Stimulated activated CD4-positive, alpha-beta T cell treated with anti-CD3 and anti-CD28 coated beads, Interleukin-4, amount 100 ng/mL, for 1 hour (primary cell): ENCODE results near the gene CLPX.
"Not testable (repeated sequence)": the region's sequence is repeated elsewhere in the genome, so short reads cannot be mapped to it uniquely, and the experiment has no call there.

Experiments
- DNase-seq: peaks from one replicate; pipeline ENCODE4 v3.0.0-alpha.2; 2020

The CLPX gene

DNA sequence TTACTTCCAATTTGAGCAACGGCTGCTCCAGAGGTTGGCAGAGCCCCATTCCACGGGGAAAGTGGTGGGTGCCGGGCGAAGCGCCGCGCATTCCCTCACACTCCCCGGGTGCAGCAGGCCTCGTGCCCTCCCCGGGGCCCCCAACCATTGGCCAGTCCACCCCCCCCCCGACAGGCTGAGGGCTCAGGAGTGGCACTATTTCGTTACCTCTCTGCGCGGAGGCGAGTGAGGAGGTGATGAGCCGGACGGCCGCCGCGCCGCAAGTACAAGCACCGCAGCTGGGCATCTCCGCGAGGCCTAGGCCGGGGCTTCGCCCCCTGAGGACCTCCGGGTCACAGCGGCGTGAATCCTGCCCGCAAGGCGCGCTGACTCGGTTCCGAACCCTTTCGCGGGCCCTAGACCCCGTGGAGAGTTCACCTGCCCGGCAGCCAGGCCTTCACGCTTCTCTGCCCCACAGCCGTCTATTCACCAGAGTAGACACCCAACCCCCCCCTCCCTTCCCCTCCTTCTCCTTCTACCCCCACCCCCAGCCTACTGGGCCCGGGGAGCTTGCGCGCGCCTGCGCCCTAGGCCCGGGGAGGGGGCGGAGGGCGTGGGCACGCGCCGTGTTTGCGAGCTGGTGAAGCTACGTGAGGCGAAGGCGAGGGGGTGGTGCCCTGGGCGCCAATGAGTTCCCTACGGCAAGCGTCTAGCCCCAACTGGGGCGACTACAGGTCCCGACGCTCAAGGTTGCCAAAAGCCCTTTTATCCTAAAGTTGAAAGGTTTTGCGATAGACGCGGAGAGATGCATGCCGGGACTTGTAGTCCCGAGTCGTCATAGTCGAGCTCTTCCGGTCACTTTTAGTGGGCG lies at the start of gene CLPX:
TSS of gene CLPX (minus strand) at position 475 of the 850 bp plus-strand sequence. CDS start at position 286, 189 bp downstream.
- peak; percentile 90 for DNase-seq

DNA sequence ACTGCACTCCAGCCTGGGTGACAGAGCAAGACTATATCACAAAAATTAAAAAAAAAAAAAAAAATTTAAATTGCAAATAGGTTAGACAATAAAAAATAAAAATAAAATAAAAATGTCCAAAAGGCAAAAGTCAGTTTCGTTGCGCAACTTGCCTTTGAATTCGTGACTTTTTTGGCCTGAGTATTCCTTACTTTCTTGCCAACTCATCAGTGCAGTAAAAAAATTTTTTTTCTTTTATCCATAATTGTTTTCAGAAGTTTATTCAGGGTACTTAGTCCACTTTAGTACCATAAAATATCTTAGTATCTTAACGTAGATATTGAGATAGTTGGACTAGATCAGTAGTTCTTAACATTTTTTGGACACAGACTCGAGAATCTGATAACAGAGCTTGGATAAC lies 48.6 kb upstream of the CLPX start:
- no peak for DNase-seq

DNA sequence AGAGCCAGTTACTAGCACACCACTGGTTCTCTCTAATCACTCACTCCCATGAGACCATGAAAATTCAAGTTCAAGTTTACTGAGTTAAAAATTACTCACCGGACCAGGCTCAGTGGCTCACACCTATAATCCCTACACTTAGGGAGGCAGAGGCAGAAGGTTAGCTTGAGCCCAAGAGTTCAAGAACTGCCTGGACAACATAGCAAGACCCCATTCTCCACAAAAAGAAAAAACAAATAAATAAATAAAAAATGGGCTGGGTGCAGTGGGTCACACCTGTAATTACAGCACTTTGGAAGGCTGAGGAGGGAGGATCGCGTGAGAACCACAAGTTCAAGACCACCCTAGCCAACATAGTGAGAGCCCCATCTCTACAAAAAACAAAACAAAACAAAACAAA lies 47.4 kb upstream of the CLPX start:
- DNase-seq = no peak

DNA sequence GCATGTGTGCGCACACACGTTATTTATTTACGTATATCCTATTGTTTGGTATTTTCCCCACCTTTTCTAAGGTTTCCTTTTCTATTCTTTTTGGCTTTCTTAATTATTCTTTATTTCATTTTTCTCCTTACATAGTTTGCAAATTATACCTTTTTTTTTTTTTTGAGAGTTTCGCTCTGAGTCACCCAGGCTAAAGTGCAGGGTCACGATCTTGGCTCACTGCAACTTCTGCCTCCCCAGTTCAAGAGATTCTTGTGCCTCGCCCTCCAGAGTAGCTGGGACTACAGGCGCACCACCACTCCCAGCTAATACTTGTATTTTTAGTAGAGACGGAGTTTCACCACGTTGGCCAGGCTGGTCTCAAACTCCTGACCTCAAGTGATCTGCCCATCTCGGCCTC lies 46.2 kb upstream of the CLPX start:
- DNase-seq = no peak

DNA sequence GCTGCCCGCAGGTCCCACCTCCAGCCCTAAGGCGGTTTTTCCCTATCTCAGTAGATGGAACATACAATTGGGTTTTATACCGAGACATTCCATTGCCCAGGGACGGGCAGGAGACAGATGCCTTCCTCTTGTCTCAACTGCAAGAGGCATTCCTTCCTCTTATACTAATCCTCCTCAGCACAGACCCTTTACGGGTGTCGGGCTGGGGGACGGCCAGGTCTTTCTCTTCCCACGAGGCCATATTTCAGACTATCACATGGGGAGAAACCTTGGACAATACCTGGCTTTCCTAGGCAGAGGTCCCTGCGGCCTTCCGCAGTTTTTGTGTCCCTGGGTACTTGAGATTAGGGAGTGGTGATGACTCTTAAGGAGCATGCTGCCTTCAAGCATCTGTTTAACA lies 41.8 kb upstream of the CLPX start:
- not testable (repeated sequence) for DNase-seq

DNA sequence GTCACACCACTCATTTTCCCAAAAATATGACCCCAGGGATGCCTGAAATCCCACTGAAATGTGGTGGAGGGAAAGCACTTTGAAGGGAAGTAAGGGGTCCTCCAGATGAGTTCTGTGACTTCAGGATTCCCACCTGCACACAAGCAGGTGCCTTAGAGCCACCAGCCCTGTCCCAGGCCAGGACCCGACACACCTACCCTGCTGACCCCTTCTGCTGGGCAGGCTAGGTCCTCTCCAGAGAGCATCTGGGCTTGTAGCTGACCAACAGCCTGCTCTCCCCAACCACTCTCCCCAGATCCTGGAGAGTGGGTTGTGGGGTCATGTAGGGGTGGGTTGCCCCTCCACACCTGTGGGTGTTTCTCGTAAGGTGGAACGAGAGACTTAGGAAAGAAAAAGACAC lies 41.1 kb upstream of the CLPX start:
- no peak for DNase-seq

DNA sequence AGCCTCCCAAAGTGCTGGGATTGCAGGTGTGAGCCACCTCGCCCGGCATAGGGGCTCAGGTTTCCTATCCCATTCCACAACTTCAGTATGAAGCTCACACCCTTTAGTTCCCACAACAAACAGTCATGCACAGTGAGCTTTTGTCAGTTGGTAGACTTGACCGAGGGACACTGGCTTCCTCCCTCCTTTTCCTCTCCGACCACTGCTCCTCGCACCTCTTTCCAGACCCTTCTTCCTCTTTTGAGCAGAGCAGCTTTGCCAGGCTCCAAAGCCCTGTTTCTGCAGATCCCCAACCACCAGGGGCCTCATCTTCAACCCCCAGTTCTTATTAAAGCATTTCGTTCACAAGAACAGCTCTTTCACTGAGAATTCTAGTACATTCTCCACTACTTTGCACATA lies 38.9 kb upstream of the CLPX start:
- DNase-seq = no peak

DNA sequence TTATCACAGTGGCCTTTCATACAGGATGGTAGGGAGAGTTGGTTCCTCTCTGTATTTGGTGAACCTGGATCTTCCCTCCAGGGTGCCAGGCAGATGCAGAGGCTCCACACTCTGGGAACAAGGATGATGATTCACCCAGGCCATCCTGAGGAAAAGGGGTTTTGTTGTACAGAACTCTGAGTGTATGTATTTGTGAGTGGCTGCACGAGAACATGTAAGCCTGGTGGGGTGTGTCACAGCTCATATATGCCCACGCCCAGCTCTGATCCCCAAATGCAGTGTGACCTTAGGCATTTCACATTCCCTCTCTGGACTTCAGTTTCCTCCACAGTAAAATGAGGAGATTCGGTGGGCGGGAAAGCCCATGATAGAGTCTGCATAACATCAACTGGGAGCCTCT lies 37.7 kb upstream of the CLPX start:
- no peak for DNase-seq

DNA sequence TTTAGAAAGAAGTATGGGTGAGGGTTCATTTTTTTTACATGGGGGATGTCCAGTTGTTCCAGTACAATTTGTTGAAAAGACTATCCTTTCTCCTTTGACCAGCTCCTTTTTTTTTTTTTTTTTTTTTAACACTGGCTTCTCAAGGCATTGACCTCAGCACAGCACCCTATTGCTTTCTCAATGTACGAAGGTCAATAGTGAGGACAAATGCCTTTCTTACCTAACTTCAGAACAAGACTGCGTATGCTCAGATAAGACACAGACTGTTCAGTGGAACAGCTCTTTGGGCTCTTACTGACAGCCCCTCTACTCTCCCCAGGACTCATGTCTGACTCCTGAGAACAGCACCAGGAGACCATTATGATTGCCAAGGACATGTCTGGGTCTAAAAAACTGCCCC lies 36.6 kb upstream of the CLPX start:
- no peak for DNase-seq

DNA sequence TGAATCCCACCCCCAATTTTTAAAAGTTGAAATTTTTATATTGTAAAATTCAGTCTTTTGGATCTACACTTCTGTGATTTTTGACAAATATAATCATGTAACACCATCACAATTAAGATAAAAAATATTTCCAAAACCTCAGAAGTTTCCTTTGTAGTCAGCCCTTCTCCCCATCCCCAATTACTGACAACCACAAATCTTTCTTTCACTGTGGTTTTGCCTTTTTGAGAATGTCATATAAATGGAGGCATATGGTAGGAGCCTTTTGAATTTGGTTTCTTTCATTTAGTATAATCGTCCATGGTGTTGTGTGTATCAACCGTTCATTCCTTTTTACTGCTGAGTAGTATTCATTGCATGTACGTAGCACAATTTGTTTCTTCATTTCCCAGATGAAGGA lies 34.0 kb upstream of the CLPX start:
- no peak for DNase-seq

DNA sequence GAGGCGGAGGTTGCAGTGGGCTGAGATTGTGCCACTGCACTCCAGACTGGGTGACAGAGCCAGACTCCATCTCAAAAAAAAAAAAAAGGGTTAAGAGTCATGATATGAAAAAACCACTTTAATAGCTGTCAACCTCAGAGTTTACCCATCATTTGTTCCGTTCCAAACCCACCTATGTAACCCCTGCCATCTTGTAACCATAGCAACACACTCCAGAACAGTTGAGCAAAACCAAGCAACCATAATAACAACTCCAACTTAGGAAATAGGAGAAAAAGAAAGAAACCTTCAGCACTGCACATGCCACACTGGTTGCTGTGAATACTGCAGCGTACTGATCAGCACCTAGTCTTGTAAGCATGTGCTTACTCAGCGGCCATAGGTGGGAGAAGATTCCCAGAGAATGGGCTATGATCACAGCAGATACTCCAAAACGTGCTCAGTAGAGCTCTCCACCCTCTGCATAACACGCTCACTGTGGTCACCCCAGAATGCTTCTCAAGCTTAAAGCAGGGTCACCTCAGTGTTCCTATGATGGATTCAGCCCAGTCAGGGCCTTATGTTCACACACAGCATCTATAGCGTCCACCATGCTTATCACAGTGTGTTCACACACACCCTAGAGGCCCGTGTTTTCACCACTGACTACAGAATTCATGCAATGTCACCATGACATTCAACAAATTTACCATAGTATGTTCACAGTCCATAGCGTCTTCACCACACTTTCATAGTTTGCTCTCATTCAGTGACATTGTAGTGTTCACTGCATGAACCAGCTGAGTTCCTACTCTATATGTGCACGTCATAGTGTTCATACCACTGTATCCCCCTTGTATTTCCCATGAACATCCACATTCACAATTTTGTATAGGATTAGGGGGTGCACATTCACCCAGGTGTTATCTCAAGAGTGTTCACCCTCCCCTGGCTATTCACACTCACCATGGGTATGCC lies 32.7 kb upstream of the CLPX start:
- no peak for DNase-seq

DNA sequence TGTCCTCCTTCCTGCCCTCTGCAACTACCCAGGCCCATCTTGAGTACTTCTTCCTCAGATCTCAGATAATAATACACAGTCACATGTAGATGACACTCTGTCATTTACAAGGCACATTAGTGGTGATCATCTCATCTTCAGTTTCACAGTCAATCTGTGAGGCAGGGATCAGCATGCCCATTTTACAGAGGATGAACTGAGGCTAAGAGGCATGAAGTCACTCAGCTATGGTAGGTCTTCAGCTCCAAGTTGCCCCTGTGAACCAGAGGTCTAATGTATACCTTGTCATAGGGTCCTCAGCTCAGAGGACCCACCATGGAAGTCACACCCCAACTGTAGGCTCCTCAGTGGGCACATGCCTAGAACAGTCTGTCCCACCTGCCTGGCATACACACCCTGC lies 30.4 kb upstream of the CLPX start:
- no peak for DNase-seq

DNA sequence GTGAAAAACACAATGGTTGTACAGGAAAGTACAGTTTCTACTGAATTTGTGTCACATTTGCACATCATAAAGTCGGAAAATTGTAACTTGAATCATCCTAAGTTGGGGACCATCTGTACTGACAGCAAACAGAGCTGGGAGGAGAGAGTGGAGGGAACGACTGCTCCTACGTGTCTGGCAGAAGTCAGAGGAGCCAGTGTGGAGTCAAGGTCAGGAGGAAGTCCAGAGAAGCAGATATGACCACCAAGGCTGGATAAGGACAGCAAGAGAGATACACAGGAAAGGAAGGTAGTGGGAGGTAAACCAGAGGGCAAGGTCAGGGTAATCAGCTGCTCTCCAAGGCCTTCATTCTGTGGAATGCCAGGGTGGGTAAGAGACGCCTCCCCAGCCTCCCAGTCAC lies 28.9 kb upstream of the CLPX start:
- no peak for DNase-seq

DNA sequence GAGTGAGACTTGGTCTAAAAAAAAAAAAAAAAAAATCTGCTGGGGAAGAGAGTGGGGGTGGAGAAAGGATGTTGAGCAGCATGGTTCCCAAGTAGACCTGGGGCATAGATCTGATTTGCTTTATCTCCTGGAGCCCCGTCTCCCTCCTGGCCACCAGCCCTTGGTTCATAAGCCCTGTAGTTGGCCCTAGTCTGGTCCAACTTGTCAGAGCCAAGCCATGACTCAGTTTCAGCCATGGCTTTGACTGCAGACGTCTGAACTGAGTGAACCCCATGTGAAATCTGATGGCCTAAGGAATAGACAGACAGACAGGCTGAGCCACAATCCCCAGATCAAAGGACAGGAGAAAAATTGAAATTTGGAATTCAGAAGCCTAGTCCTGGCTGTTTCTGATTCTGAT lies 28.1 kb upstream of the CLPX start:
- DNase-seq = no peak

DNA sequence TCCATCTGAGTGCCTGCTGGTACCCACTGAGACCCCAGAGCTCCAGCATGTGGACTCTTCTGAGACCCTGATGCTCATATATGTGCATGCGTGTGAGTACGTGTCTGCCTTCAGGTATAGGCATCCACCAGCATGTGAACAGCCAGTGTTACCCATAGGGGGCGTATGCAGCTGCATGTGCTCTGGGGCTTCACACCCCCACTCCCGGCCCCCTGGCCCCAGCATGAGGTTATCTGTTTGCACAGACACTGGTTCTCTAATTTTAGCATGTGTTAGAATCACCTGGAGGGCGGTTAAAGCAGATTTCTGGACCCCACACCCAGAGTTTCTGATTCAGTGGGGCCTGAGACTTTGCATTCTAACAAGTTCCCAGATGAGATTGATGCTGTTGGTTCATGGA lies 27.0 kb upstream of the CLPX start:
- peak; percentile 29 for DNase-seq

DNA sequence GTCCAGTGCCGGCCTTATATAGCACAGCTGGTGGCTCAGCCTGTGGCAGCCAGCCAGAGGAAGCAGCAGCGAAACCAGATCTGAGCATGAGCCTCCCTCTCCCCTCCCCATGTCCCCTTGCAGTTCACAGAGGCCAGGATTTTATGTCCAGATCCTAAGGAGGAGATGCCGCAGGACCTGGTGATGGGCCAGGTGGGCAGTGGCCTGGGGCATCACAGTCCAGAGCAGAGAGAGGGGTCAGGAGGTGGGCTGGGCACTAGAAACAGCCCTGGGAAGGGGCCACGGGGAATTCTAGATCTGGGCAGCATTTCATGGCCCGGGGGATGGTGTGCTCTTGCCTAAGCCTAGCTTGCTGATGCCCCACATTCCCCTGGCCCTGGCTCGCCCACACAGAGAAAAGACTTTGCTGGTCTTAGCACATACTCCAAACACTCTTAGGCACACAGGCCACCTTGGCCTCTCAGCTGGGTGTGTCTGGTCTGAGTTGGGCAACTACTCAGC lies 26.4 kb upstream of the CLPX start:
- DNase-seq = no peak

DNA sequence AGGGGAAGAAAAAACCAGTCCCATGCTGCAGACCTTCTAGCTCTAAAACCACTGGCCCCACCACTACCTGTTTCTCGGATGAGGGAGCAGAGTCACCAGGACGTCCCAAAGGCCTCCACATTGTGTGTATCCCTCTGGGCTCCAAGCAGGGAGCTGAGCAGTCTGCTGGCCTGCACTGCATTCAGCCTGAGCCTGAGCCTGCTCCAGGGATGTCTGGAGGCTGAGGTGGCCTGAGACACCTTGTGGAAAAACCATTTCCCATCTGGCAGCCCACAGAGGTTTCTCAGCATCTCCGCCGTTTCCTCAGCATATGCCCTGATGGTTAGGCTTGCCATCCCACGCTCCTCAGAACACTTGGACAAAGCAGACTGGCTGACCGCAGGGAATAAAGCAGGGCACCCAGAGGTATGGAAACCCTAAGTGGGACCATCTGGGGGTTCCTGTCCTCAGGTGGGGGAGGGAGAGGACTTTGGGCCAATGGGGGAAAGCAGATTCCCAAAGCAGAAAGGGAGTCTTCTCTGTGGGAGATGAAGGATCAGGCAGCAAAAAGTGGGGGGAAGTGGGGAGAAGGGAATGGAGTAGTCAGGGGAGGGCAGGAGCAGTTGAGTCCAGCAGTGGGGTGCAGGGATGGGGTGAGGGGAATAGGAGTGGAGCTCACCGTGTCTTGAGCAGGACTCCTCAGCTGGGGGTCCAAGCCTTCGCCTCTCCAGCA lies 25.8 kb upstream of the CLPX start, which contains the start of gene CILP:
TSS of gene CILP (minus strand) at position 704 of the 712 bp plus-strand sequence. CDS start 1,718 bp downstream, outside the sequence.
- no peak for DNase-seq

DNA sequence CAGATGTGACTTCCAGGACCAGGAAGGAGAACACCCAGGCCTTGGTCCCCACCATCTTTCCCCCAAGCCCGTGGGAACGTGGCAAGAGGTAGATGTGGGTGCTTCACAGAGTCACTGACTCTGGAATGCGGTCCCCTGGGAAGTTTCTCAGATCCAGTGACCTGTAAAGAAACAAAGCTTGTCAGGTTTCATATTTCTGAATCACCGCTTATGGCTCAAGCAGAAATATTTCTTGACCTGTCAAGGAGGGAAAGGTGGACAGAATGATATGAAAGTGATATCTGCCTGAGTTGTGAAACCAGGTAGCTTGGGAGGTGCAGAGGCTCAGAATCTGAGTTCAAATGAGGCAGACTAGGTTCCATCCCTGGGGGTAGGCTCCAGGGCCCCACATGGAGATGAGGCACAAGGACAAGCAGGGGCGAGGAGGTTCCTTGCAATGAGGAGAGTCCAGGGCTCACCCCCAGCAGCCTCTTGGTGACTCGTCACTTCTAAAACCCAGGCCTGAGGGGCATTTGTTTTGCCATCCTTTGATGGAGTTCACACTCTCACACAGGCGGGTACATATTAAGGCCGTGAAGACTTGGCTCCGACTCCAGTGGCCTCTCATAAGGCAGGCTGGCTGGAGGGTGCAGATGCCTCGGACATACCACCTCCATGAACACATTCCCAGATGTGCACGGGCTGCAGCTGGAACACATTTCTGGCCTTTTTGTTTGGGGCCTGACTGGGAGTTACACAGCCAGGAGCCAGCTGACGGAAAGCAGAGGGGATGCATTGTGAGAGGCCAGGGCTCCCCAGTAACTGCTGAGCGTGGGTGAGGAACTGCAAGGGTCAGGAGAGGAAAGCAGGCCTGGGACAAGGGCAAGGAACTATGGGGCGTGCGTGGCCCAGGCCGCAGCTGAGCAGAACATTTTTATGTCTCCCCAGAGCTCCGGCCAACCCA lies 24.8 kb upstream of the CLPX start:
- no peak for DNase-seq

DNA sequence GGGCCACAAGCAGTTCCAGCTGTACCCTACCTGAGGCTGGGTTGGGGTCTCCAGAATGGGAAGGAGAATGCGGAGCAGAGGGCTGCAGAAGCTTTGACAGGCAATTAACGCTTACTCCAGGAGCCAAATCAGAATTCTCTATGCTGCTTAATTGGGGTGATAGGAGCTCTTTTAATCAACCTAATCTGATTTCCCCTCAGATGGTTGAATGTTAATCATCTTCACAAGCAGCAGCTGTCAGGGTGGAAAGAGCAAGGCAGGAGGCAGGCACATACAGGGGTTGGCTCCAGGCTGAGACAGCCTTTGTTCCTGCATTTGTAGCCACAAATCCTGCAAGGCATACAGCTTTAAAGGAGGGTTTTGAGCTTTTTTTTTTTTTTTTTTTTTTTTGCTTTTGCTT lies 23.5 kb upstream of the CLPX start:
- DNase-seq = no peak

DNA sequence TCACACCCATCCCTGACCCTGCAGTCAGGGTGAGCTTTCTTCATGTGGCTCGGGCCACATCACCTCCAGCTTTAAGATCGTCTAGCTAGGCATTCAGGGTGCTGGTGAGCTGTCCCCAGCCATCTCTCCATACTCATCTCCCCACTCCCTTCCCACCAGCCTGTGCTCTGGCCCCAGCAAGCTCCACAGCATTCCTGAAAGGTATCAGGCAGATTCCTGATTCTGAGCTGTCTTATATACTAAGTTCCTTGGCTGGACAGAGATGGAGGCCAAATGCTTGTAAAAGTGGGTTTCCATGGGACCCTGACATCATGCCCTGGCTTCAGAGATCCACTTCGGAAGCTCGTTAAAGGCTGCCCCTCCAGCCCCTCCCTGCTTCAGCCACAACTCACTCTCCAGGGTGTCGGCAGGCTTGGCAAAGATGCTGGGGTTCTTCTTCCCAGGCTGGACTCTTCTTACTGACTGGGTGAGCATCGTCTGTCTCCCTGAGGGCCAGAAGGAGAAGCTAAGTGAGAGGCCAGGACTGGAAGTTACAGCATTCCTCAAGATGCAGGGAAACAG lies 22.2 kb upstream of the CLPX start:
- no peak for DNase-seq

DNA sequence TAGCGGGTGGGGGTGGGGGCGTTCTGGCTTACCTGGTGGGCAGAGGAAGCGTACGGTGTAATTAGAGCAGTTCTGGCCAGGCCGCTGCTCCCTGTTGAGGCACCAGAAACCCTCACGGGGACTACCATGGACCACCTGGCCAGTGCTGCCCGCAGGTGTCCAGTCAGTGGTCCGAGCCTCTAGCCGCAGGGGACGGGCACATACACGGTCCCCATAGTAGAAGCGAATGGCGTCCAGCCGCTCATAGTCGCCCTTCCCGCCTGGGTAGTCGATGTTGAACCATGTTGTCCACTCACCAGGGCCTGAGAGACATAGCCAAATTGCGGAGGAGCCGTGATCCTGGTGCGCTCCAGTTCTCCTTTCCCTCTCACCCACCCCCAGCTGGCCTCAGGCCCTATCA lies 21.6 kb upstream of the CLPX start:
- DNase-seq = no peak
